MM.1S (cell line): ENCODE measurements around the gene GAST.

ENCODE experiments used
- EZH2 ChIP-seq: fragments of 300-600 bp; sonication (generic); optimal IDR thresholded peaks from 2 replicates; pipeline ENCODE3; 2017; ENCODE audit warnings: low read depth, mild to moderate bottlenecking, antibody characterized with exemption, low read length, mixed read lengths
- TF ChIP-seq, protein P1 (sequence below): fragments of 300-600 bp; sonication (generic); IDR thresholded peaks from 2 replicates; pipeline ENCODE4 v1.5.1; 2016; ENCODE audit warnings: antibody characterized with exemption, low read length, mixed read lengths

DNA sequence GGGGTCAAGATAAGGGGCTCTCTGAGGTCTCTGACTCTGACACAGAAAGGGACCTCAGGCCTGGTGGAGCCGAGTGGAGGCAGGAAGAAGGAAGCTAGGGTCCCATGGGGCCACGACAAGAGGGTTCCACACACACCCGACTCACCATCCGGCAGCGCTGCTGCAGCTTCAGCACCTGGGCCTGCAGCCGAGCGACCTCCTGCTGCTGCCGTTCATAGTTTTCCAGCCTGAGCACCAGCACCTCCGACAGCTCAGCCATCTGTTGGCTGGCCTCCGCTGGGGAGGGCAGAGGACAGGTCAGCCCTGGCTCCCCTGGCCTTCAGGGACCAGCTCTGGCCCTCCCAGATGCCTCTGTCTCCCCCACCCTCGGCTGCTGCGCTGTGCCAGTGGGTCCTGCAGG lies 15.9 kb downstream of the GAST start:
- TF ChIP-seq, protein P1, sequence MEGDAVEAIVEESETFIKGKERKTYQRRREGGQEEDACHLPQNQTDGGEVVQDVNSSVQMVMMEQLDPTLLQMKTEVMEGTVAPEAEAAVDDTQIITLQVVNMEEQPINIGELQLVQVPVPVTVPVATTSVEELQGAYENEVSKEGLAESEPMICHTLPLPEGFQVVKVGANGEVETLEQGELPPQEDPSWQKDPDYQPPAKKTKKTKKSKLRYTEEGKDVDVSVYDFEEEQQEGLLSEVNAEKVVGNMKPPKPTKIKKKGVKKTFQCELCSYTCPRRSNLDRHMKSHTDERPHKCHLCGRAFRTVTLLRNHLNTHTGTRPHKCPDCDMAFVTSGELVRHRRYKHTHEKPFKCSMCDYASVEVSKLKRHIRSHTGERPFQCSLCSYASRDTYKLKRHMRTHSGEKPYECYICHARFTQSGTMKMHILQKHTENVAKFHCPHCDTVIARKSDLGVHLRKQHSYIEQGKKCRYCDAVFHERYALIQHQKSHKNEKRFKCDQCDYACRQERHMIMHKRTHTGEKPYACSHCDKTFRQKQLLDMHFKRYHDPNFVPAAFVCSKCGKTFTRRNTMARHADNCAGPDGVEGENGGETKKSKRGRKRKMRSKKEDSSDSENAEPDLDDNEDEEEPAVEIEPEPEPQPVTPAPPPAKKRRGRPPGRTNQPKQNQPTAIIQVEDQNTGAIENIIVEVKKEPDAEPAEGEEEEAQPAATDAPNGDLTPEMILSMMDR, result no peak
- no peak for TF ChIP-seq EZH2
